NK-92 treated with Interleukin-12 subunit alpha and Interleukin-12 subunit beta, amount 100 ng/mL, for 24 hours (cell line): ENCODE measurements around the gene SRPRB.

ENCODE experiments used
- DNase-seq: peaks from one replicate; lab custom pipeline; 2025; lab: John Stamatoyannopoulos, UW

SRPRB gene

GRCh38 chr3:133868758-133869475 is 63.3 kb downstream of the SRPRB start:
- DNase-seq, result no peak

- no peak for DNase-seq
These were observed 64.0 kb downstream of the SRPRB start for GRCh38 chr3:133869586-133869985.

GRCh38 chr3:133870822-133871221 is 65.2 kb downstream of the SRPRB start:
- no peak for DNase-seq
